Upper lobe of left lung (tissue), 4 donors: ENCODE results near the gene KCTD21.

ENCODE experiments used
- POLR2A ChIP-seq, 4 donors: fragments of 450-650 bp; IDR thresholded peaks; one replicate each; pipeline ENCODE4 v1.5.1; 2016 to 2017; ENCODE audit warnings: antibody characterized with exemption in 4 of 4, mild to moderate bottlenecking in 2 of 4
- POLR2AphosphoS5 ChIP-seq, 2 donors: sonication (generic); formaldehyde crosslinking; IDR thresholded peaks; one replicate each; pipeline ENCODE4 v1.5.1; 2017; ENCODE audit warnings: antibody characterized with exemption in 2 of 2
- TF ChIP-seq, protein P1 (sequence below), 6 experiments: fragments of 450-650 bp in 4 of 6; fragments of 200-600 bp in 2 of 6; sonication (generic) in 2 of 6; IDR thresholded peaks; one replicate each; pipeline ENCODE4 v1.5.1; 2016 to 2019; ENCODE audit warnings: antibody characterized with exemption in 6 of 6

DNA sequence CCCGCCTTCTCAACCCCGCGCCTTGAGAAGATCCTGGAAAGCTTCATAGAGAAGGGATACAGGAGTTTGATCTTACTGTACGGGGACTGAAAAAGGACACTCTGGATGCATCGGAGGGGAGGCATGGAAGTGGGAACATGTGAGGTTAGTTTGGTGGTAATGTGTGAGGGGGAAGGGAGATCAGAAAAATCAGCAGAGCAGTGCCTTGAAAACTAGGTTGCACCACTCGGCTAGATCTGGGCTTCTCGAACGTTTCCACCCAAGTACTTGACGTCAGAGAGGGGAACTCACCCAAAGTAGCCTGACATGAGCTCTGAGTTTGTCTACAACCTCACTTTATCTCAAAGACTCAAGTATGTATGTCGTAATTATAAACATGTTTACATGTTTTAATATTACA, 14.8 kb upstream of the KCTD21 start:
- TF ChIP-seq POLR2AphosphoS5 (IDR thresholded peaks at IDR 0.05) (no peak), POLR2A (IDR thresholded peaks at IDR 0.05) (no peak)
- TF ChIP-seq, protein P1, sequence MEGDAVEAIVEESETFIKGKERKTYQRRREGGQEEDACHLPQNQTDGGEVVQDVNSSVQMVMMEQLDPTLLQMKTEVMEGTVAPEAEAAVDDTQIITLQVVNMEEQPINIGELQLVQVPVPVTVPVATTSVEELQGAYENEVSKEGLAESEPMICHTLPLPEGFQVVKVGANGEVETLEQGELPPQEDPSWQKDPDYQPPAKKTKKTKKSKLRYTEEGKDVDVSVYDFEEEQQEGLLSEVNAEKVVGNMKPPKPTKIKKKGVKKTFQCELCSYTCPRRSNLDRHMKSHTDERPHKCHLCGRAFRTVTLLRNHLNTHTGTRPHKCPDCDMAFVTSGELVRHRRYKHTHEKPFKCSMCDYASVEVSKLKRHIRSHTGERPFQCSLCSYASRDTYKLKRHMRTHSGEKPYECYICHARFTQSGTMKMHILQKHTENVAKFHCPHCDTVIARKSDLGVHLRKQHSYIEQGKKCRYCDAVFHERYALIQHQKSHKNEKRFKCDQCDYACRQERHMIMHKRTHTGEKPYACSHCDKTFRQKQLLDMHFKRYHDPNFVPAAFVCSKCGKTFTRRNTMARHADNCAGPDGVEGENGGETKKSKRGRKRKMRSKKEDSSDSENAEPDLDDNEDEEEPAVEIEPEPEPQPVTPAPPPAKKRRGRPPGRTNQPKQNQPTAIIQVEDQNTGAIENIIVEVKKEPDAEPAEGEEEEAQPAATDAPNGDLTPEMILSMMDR (IDR thresholded peaks at IDR 0.05), result no peak
